ENCODE results near the gene PIEZO2.
"Not testable (repeated sequence)": the region's sequence is repeated elsewhere in the genome, so short reads cannot be mapped to it uniquely, and the experiment has no call there.

Gene PIEZO2

DNA sequence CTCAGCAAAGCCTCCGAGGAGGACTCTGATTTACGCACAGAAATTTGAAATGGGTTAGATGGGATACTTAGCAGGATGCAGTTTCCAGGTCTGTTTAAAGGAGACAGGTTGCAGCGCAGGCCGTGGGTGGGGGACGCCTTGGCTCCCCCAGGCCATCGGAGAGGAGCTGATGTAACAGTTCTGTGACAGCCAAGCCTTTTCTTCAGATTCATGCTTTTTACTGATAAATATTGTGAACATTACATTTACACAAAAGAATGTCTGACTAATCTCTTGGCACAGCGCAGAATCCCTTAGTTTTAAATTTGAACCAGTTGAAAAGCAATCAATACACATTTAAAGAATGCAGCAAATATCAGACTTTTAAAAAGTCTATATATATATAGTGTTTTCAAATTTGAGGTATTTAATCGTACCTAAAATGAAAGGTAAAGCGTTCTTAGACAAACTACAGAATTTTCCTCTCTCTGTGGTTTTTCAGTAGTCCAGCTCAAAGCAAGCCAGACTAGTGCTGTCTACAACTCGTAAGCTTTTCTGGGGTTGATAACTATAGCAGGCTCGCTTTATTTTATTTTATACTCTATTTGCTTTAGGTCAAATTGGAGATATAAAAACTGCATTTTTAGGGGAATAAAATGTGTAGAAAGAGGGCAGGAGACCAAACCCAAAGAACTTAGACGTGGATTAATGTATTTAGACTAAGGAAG, 221.9 kb downstream of the PIEZO2 start:
- DNase-seq (ENCODE audit: low read depth): no peak

DNA sequence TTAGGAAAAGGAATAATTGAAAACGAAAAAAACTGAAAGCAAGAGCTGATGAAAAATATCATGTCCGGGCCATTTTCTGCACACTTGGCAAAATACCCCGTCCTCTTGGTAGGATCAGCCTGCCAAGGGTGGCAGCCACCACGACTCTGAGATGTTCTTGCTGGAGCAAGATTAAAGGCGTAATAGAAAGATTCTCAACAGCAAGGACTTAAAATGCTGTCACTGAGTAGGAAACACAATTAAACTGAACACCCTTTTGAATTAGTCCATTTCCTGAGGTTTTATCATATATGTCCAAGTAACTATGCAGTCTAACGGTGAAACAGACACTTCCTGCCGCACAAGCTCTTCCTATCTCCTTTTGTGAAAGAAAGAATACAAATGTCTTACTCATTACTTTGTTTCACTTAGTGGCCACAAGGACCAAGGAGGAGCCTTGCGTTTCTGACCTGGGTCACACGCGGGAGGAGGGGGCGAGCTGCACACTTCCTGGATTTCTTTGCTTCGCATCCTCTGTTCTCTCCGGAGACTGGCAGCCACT, 222.7 kb downstream of the PIEZO2 start:
- no peak for DNase-seq (ENCODE audit: low read depth)

DNA sequence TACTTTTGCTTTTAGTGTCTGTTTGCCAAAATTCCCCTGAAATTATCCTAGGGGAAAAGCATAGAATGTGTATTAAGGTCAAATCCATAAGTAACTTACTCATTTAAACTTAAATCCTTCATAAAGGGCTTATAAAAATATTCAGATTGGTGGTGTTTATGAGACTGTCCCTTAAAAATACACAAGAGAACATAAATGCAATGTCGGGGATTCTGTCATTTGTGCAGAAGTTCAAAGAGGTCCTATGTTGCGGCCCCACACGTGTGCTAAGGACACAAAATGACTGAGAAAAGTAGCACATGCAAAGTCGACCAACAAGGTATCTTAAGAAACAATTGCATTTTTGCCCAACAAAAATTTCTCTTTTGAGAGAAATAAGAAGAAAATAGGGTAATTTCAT, 225.1 kb downstream of the PIEZO2 start:
- DNase-seq (ENCODE audit: low read depth): no peak

DNA sequence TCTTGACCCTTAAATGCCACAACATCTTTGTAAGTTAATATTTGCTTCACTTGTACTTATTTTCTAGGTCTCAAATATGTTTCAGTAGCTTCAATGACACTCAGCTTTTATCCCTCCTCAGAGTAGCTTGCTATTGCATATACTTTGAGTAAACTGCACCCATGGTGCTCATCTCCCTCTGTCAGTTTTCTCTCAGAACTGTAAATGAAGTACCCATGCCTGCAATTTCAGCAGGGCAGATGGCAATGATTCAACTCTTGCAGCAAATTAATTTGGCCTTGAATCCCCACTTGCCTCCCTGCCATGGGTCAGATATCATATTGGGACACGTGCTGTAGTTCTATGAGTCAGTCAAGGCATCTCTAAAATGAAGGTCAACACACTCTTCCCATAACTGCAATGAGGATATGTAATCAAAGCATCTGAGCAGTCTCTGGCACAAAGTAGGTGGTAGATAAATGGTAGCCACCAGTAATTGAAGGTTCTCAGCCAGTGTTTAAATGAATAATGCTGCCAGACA, 225.8 kb downstream of the PIEZO2 start:
- DNase-seq (ENCODE audit: low read depth): no peak

DNA sequence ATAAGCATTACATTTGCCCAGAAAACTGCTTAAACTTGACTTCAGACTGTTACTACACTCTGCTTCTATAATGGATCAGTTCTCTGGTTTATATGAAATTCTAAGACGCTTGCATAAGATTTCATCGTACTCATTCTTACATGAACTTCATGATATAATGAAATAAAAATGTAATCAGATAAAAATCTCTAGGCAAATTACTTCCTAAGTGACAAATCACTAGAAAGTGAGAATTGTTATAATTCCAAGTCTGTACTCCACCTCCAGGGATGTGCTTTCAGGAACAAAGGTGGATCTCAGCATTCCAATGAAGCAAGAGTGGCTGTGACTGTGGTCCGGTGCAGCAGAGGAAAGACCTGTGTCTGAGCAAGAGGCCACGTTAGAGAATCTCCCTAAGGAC, 226.2 kb downstream of the PIEZO2 start:
- DNase-seq (ENCODE audit: low read depth): no peak

DNA sequence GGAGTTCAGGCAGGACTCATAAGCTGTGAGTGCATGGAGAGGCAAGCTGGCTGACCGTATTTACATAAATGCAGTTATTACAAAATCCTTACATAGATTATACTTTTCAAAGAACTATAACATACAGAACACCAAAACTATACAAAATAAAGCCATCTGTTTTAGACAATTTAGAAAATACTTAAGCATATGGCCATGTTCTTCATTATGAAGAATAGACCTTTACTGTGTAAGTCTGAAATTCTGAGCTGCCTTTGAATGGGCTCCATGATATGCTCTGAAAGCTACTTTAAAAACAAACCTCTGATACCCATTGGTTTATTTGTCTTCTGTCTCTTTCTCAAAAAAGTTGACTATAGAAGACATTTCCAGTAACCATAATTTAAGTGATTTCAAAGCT, 226.7 kb downstream of the PIEZO2 start:
- not testable (repeated sequence) for DNase-seq (ENCODE audit: low read depth)

DNA sequence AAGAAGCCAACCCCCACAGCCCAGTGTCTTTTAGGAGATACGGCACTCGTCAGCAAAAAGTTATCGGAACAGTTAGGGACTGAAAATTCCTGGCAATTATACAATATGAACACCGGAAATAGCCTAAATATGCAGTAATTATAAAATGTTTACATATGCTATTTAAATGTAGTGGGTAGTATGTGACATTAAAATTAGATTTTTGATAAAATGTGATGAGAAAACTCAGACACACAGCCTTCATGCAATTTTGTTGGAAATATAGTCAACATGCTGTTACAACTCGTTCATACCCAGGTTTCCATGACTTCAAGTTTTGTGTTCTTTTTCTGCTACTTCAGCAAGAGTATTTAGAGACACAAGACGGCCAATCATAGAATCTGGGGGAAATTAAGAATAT, 229.1 kb downstream of the PIEZO2 start:
- DNase-seq (ENCODE audit: low read depth): not testable (repeated sequence)

DNA sequence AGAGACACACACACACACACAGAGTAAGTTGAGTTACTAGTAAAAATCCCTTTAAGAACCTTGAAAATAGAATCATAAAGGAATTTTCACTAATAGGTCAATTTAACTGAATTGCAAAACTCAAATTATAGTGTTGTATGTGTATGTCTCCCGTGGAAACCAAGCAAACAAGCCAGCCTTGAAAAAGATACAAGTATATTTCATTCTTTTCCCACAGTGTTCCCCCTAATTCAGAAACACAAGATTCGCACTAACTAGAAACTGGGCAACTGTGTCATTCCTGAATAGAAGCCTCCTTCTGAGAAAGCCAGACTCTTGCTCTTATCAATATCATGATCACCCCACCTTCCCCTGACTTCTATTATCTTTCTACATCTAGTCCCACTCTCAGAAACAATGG, 229.5 kb downstream of the PIEZO2 start:
- no peak for DNase-seq (ENCODE audit: low read depth)

DNA sequence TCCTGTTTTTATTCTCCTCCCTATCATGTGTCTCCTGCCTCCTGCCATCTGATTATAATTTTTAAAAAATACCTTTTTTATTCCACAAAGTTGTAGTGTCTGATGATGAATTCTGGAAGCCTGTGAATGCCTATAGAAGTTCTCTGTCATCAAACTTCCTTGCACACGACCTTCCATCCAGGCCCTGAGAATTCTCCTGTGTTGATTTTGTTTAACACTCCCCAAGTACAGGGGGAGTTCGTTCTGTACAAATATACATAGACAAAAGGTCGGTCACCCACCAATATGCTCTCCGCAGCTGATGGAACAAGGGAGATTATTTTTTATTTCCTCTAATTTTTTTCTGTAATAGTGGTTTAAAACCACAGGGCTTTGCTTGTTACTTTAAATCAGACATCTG, 232.5 kb downstream of the PIEZO2 start:
- no peak for DNase-seq (ENCODE audit: low read depth)

DNA sequence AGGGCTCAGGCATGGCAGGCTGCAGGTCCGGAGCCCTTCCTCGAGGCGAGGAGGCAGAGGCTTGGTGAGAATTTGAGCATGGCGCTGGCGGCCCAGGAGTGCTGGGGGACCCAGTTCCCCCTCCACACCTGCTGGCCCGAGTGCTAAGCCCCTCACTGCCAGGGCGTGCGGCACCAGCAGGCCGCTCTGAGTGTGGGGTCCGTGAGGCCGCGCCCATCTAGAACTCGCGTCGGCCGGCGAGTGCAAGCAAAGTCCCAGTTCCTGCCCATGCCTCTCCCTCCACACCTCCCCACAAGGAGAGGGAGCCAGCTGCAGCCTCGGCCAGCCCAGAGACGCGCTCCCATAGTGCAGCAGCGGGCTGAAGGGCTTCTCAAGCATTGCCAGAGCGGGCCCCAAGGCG, 233.0 kb downstream of the PIEZO2 start:
- no peak for DNase-seq (ENCODE audit: low read depth)

DNA sequence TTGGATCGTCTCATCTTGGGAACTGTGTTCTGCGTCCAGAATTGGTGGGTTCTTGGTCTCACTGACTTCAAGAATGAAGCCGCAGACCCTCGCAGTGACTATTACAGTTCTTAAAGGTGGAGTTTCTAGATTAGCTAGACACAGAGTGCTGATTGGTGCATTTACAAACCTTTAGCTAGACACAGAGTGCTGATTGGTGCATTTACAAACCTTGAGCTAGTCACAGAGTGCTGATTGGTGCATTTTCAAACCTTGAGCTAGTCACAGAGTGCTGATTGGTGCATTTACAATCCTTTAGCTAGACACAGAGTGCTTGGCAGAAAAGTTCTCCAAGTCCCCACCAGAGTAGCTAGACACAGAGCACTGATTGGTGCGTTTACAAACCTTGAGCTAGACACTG, 233.6 kb downstream of the PIEZO2 start:
- DNase-seq (ENCODE audit: low read depth): not testable (repeated sequence)

DNA sequence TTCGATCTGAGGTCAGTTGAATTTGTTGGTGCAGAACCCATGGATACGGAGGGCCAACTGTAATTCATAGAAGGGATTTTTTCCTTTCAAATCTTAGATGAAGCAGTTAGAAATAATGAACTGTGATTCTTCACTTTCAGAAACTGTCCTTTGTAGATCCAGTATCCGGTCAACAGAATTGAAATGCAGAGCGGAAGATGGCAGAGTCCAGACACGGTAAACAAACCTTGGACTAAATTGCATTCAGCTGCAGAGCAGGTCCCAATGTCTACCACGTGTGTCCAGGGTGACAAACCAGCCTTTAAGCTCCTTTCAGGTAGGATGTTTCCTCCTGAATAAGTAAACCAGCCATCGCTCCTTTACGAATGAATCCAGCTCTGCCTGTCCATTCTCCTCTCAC, 234.8 kb downstream of the PIEZO2 start:
- not testable (repeated sequence) for DNase-seq (ENCODE audit: low read depth)

DNA sequence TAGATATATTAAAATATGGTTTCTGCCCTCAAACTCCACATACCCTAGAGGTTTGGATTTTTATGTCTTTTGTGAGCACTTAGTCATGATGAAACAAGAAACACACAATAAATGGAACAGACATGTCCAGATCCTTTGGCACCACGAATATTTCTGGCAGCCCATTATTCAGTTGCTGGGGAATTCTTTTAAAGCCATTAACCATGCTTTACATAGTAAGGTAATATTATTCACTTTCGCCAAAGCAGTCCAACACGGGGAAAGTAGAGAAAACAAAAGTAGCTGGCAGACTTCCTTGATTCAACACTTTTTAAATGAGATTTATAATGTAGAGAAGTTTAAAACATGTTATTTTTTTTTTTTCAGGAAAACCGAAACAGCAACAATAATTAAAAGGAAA, 235.4 kb downstream of the PIEZO2 start:
- no peak for DNase-seq (ENCODE audit: low read depth)

DNA sequence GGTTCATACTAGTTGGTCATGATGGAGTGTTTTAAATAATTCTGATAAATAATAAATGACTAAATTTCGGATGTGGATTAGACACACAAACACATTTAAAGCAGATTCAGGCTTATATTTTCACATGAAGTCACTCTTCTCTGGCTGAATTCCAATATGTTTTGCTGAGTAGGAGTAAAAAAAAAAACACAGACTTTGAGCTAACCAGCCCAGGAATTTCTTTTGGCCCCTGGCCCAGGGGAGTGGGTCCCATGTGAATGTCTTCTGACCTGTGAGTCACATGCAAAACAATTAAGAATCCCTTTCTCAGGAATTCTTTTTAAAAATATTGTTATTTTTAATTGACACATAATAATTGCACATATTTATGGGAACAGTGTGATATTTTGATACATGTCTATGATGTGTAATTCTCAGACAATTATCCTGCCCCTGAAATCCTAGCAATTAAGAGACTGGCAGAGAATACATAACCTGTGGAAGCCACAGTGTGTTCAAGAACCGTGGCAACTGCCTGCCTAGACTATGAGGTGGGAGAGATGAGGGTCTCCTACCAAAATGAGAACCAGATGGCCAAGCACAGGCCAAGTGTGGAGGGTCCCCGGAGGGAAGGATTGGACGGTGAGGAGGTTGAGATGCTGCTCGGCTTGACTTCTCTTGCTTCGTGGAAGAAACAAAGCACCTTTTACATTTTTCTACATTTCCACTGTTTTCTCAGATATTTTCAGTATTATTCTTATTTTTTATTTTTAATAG, 236.4 kb downstream of the PIEZO2 start:
- no peak for DNase-seq (ENCODE audit: low read depth)

DNA sequence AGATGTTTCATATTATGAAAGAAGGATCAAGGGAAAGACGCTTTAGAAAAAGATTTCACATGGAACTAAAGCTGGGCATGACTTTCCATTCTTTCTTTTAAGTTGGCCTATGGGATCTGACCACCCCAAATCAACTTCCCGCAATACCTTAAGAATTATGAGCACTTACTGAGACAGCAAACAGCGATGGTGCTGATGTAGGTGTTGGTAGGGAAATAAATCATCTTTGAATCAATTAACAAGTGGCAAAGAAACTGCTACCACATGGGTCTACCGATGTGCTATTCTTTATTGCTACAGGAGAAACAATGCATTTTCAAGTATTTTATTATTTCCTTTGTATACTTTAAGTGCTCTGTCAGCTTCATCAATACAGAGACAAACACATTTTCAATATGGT, 239.6 kb downstream of the PIEZO2 start:
- no peak for DNase-seq (ENCODE audit: low read depth)

DNA sequence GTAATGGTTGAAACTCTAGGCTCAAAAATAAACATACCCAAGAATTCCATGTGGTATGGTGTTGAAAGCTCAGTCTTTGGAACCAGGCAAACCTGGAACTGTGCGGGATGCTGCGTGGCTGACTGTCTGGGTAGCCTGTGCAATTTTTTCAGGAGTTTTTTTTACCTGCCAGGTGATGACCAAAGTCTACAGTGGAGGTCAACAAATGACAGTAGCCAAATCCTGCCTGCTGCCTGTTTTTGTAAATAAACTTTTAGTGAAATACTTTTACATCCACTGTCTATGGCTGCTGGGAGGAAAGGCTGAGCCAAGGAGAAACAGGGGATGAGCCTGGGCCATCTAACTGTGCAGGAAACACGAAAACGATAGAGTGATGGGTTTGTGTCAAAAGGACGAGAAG, 240.6 kb downstream of the PIEZO2 start:
- no peak for DNase-seq (ENCODE audit: low read depth)

DNA sequence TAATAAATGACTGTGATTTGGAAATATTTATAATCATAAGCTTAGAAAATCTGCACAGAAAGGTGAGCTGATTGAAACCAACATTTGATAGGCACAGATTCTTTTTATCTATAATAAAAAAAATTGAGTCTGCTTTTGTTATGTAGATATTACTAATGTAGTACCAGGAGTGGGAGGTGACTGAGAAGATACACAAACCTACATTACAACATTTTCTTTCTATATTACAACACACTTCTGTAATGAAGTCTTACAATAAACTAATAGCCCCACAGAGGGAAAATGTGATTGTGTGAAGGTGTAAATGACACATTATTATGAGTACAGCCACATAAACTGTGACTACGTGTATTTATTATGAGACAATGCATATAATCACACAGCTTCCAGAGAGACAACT, 241.6 kb downstream of the PIEZO2 start:
- DNase-seq (ENCODE audit: low read depth): no peak

DNA sequence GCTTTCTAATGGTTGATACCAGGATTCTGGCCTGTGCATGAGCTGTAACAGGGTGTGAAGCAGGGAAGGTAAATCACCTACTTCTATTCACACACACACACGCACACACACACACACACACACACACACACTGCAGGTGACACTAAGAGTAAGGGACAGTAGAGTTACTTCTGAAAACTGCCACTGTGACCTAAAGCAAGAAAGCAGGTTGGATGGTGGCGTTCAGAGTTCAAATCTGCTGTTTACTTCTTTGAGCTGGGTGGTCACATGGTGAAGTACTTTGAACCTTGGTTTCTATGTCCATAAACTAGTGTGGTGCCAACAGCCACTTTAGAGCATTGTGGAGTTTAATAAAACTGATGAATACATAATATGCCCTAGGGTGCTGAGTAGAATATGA, 248.0 kb downstream of the PIEZO2 start:
- DNase-seq (ENCODE audit: low read depth): no peak

DNA sequence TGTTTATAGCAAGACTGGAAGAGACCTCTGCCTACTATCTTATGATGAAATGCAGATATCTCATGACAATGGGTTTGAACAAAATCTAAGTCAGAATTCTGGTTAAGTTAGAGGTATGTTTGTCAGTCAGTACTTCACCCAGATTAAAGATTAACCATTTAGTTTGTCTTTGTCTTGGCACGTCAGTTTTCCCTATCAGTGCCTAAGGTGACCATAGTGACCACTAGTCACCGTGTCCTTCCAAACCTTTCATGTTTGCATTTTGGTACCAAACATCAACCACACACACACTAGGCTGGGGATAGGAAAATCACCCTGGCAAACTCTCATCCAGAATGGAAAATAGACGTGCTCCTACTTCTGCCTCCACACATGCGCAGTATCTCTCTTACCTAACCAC, 248.9 kb downstream of the PIEZO2 start:
- DNase-seq (ENCODE audit: low read depth): no peak

DNA sequence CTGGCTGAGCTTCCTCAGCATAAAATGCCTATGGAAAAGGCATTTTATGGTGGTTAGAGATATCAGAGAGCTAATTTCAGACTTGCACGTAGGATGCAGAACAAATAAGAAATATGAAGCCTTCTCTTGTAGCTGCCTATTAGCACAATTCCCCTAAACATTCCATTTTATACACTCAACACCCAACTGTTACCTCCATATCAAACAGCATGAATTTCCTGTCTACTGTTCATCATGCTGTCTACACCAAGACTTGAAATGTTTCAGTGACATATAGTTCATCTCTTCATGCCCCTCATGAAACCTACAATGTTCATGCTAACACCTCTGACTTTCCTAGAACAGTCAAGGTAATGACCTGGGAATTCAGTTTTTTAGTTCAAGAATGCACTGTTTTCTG, 249.9 kb downstream of the PIEZO2 start:
- DNase-seq (ENCODE audit: low read depth): no peak

DNA sequence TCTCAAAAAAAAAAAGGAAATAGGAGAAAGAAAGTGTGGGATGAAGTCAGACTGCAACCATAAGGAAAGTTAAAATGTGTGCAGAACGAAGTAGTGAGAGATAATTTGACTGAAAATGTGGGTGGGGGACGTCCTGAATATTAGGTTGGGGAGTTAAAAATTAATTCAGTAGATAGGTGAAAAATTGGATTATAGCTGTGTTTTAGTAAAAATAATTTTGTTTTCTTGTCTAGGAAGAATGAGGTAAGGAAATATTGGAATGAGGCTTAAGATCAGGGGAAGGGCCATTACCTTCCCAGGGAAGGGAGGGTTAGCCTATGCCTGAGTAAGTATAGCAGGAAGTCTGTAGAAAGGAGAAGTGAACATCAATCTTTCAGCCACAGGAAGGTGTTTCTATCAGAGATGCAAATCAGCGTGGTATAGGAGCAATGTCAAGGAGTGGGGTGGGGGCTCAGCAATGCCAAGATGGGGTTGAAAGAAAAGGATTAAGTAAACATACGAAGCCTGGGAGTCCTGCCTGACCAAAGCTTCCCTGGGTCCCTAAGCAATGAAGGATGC, 250.9 kb downstream of the PIEZO2 start:
- DNase-seq (ENCODE audit: low read depth): no peak

DNA sequence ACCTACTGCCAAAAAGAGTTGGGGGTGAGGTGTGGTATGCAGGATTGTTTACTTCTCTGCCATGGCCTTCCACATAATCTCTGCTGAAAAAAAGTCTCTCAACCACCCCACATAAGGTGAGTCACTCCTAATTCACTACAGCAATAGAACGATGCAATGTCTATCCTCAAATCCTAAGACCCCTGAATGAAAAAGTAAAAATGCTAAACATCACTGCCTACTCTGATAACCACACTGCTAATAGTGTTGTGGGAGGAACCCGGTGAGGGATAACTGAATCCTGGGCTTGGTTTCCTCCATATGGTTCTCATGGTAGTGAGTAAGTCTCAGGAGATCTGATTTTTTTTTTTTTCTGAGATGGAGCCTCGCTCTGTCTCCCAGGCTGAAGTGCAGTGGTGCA, 252.5 kb downstream of the PIEZO2 start:
- DNase-seq (ENCODE audit: low read depth): no peak

DNA sequence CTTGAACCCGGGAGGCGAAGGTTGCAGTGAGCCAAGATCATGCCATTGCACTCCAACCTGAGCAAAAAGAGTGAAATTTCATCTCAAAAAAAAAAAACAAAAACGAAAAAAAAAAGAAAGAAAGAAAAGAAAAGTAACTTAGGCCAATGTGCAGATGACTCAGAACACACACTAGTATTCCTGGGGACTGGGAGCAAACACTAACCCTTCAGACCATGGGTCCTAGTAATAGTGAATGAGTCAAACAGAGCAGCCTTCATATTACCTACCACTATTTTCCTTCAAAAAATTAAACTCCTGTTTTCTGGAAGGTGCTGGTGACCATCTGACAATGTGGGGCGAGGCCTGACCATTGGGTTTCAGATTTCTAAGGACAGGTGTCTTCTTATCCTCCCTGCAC, 253.4 kb downstream of the PIEZO2 start:
- no peak for DNase-seq (ENCODE audit: low read depth)

All from T-helper 22 cell (primary cell).